Transverse colon (tissue), 4 donors: ENCODE data around the gene SPP1. TPM values are rescaled to one million over a fixed set of nuclear protein-coding genes. Genes with fewer than 3 reads are reported as not detected.

Experiments used
- DNase-seq: peaks from one replicate; pipeline ENCODE4 v3.0.0-alpha.2; 2019
- H3K27ac ChIP-seq, 4 donors: fragments of 200-600 bp; sonication (generic); 2 replicates each; pipeline ENCODE4 v1.5.1; 2016 to 2018; ENCODE audit warnings: inconsistent platforms in 4 of 4
- H3K27me3 ChIP-seq: fragments of 200-600 bp; sonication (generic); 2 replicates; pipeline ENCODE4 v1.5.1; 2017; ENCODE audit warnings: inconsistent platforms
- H3K36me3 ChIP-seq, 4 donors: fragments of 200-600 bp; sonication (generic); 2 replicates each; pipeline ENCODE4 v1.5.1; 2017 to 2019; ENCODE audit warnings: inconsistent platforms in 4 of 4
- H3K4me1 ChIP-seq, 4 donors: fragments of 200-600 bp; sonication (generic); 2 replicates each; pipeline ENCODE4 v1.5.1; 2017 to 2020; ENCODE audit warnings: inconsistent platforms in 4 of 4
- H3K4me3 ChIP-seq, 4 donors: fragments of 200-600 bp; sonication (generic); 1 replicate in 1 of 4; 2 replicates in 3 of 4; pipeline versions ENCODE4 v1.5.1 to v1.6.1; 2017 to 2019; ENCODE audit warnings: inconsistent platforms in 4 of 4
- H3K9me3 ChIP-seq, 2 donors: fragments of 200-600 bp; sonication (generic); 2 replicates each; pipeline ENCODE4 v1.5.1; 2017 to 2019; ENCODE audit warnings: inconsistent platforms in 2 of 2
- EP300 ChIP-seq: sonication (generic); formaldehyde crosslinking; IDR thresholded peaks from one replicate; pipeline ENCODE4 v1.6.1; 2017; ENCODE audit warnings: antibody characterized with exemption, low read depth
- POLR2A ChIP-seq: fragments of 450-650 bp; IDR thresholded peaks from one replicate; pipeline ENCODE4 v1.6.1; 2016; ENCODE audit warnings: antibody characterized with exemption, mild to moderate bottlenecking, moderate library complexity
- POLR2AphosphoS5 ChIP-seq, 3 donors: sonication (generic); formaldehyde crosslinking; IDR thresholded peaks; one replicate each; pipeline ENCODE4 v1.6.1; 2016; ENCODE audit warnings: antibody characterized with exemption in 3 of 3
- WGBS, 2 donors: methylation state at CpG; one replicate each; pipeline ENCODE4 v1.1.5; 2018; ENCODE audit warnings: low coverage in 1 of 2; 5-methylcytosine and 5-hydroxymethylcytosine counted together
- in situ Hi-C, 4 donors: fragments of 200-750 bp; cut with MboI; loops; one replicate each; pipeline versions ENCODE4 v1.15.0 to v1.15.1; 2017; ENCODE audit warnings: low sequenced_read_pairs in 3 of 4, low pct_ligation_motif_present in 1 of 4, low pct_unique_long_range_greater_than_20kb in 1 of 4
- intact Hi-C: fragments of 100-400 bp; cut with DNase I; formaldehyde crosslinking; loops from one replicate; pipeline ENCODE4 v1.15.1; 2023; ENCODE audit warnings: low total_unique reads
- total RNA-seq, 4 donors: library from RNA; depleted of rRNA; stranded (reverse); fragments of >200 nt; gene quantifications; one replicate each; pipeline ENCODE4 v1.1.0, GENCODE V29; 2016
- TF ChIP-seq, protein P1 (sequence below), 5 experiments: fragments of 200-600 bp in 3 of 5; fragments of 450-650 bp in 2 of 5; sonication (generic) in 3 of 5; IDR thresholded peaks; 1 replicate in 2 of 5; 2 replicates in 3 of 5; pipeline ENCODE4 v1.5.1; 2016 to 2017; ENCODE audit warnings: antibody characterized with exemption in 5 of 5, inconsistent platforms in 3 of 5, mild to moderate bottlenecking in 2 of 5, moderate library complexity in 1 of 5

SPP1 gene
- total RNA-seq, 4 donors from 2014 or later, result 5.6 to 23.5 (median 13.7) TPM

DNA sequence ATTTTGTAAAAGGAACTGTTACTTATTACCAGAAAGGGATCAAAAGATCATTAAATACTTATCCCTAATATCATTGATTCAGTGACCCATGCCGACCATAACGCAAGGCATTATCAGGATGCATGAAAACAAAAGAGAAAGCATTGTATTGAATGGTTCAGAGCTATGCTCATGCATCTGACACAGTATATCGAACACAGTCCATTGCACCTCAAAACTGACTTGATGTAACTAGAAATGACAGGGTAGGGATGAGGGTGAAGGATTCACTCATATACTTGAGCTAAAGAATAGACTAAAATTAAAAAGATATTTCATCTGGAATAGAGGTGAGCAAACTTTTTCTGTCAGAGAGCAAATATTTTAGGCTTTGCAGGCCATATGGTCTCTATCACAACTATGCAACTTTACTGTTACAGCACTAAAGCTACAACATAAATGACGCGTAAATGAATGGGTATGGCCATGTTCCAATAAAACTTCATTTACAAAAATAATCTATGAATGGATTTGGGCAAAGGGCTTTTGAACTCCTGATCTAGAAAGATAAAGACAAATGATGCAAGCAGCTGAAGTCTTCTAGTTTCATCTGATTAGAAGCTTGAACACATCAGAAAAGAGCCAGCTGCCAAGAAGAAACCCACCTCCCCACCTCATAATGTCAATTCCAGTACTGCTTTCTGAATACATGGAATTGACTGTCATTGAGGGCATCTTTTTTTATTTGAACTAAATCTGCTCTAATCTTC is 12.9 kb upstream of the SPP1 start:
- H3K4me1 ChIP-seq, result no peaks in the 10 kb centered on the region
- intact Hi-C loops, result no loop called here
- in situ Hi-C loops, result no loop called here
- H3K27ac ChIP-seq, result no peak overlapping the region
- 74 to 76% methylated on average over 4 to 5 of the region's 5 CpGs for WGBS, 2 donors
- H3K9me3 ChIP-seq, result no peaks in the 10 kb centered on the region
- no peak for TF ChIP-seq POLR2AphosphoS5 (IDR thresholded peaks at IDR 0.05)
- TF ChIP-seq, protein P1, sequence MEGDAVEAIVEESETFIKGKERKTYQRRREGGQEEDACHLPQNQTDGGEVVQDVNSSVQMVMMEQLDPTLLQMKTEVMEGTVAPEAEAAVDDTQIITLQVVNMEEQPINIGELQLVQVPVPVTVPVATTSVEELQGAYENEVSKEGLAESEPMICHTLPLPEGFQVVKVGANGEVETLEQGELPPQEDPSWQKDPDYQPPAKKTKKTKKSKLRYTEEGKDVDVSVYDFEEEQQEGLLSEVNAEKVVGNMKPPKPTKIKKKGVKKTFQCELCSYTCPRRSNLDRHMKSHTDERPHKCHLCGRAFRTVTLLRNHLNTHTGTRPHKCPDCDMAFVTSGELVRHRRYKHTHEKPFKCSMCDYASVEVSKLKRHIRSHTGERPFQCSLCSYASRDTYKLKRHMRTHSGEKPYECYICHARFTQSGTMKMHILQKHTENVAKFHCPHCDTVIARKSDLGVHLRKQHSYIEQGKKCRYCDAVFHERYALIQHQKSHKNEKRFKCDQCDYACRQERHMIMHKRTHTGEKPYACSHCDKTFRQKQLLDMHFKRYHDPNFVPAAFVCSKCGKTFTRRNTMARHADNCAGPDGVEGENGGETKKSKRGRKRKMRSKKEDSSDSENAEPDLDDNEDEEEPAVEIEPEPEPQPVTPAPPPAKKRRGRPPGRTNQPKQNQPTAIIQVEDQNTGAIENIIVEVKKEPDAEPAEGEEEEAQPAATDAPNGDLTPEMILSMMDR (IDR thresholded peaks at IDR 0.05), result no peak
- TF ChIP-seq POLR2A, result no peak
- TF ChIP-seq EP300, result no peak
- H3K36me3 ChIP-seq, result no peaks in the 10 kb centered on the region
- no peak for DNase-seq
- H3K27me3 ChIP-seq, result no peaks in the 10 kb centered on the region
- no peak overlapping the region for H3K4me3 ChIP-seq

DNA sequence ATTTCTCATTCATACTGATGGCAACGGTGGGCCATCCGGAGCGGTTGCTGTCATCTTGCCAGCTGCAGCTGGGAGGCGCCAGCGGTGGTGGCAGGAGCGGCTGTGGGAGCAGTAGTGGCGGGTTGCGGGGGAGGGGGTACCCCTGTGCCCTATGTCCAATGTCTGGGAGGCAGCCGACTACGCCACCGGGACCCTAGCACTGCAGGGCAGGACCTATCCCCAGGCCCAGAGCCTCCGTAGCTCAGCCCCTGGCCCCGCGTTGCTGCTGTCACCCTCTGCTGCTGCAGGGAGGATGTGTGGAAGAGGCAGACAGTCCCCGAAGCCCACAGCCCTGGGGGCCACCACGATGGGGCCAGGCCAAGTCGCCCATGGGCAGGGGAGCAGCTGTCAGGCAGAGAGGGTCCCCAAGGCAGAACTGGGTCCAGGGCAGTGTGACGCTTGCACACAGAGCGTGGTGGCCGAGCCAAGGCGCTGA is 10.0 kb upstream of the SPP1 start:
- Histone ChIP-seq H3K4me1 (no peaks in the 10 kb centered on the region), H3K27me3 (no peaks in the 10 kb centered on the region), H3K9me3 (no peaks in the 10 kb centered on the region), H3K27ac (no peak overlapping the region), H3K36me3 (no peaks in the 10 kb centered on the region), H3K4me3 (no peak overlapping the region)
- WGBS, 2 donors, result 88 to 93% methylated on average over 3 to 19 of the region's 21 CpGs
- TF ChIP-seq POLR2A, result no peak
- TF ChIP-seq EP300, result no peak
- TF ChIP-seq POLR2AphosphoS5 (IDR thresholded peaks at IDR 0.05), result no peak
- TF ChIP-seq, protein P1 (IDR thresholded peaks at IDR 0.05), result no peak
- intact Hi-C loops (loop anchor here (5.0 kb wide), 1 partner anchor 103 kb away; no protein-coding TSS in a partner anchor), in situ Hi-C loops (no loop called here)
- no peak for DNase-seq

DNA sequence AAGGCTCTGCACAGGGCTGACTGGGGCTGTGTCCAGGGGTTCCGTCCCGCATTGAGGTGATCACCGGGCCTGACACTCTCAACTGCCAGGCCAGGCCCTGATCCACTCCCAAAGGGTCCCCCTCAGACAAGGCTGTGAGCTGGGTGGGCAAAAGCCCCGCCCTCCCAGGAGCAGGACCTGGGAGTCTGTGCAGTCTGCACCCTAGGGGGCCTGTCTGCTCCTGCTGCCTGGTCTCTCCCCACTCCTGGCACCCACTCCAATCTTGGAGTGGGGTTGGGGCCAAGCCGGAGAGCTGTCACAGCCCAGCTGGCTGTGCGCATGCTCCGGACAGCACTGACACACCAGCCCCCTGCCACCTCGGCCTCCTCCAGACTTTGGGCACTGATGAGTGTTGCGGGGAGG is 9.4 kb upstream of the SPP1 start:
- Histone ChIP-seq H3K9me3 (no peaks in the 10 kb centered on the region), H3K36me3 (no peaks in the 10 kb centered on the region), H3K27ac (no peak overlapping the region), H3K27me3 (no peaks in the 10 kb centered on the region), H3K4me1 (no peaks in the 10 kb centered on the region), H3K4me3 (no peak overlapping the region)
- in situ Hi-C loops, result no loop called here
- 93% methylated on average over 6 of the region's 9 CpGs; no CpG with 5 or more reads in 1 of the 2 donors for WGBS, 2 donors
- intact Hi-C loops, result loop anchor here (5.0 kb wide), 1 partner anchor 104 kb away; no protein-coding TSS in a partner anchor
- no peak for TF ChIP-seq POLR2A
- TF ChIP-seq, protein P1 (IDR thresholded peaks at IDR 0.05), result no peak
- no peak for TF ChIP-seq EP300
- no peak for TF ChIP-seq POLR2AphosphoS5 (IDR thresholded peaks at IDR 0.05)
- no peak for DNase-seq

DNA sequence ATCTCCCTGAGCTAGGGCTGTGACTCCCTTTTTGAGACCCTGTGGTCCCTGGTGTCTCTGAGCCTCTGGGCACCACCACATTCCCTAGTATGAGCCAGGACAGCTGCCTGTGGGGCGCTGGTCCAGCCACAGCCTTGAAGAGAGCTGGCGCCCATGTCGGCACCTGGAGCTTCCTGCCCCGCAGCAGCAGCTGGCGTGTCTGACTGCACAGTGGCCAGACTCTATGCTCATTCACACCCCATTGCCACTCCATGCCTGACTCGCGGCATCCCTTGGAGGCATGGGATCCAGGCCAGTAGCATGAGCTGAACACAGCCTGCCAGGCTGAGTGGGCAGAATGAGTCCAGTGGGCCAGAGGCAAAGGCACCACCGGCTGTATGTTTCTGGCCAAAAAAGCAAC is 8.3 kb upstream of the SPP1 start:
- DNase-seq, result no peak
- H3K4me3 ChIP-seq, result no peak overlapping the region
- in situ Hi-C loops (no loop called here), intact Hi-C loops (loop anchor here (5.0 kb wide), 1 partner anchor 105 kb away; no protein-coding TSS in a partner anchor)
- H3K27me3 ChIP-seq, result no peaks in the 10 kb centered on the region
- TF ChIP-seq, protein P1 (IDR thresholded peaks at IDR 0.05), result no peak
- TF ChIP-seq EP300 (no peak), POLR2A (no peak), POLR2AphosphoS5 (IDR thresholded peaks at IDR 0.05) (no peak)
- WGBS, 2 donors, result 86% methylated on average over 8 of the region's 8 CpGs; no CpG with 5 or more reads in 1 of the 2 donors
- no peaks in the 10 kb centered on the region for H3K9me3 ChIP-seq
- no peaks in the 10 kb centered on the region for H3K36me3 ChIP-seq
- H3K27ac ChIP-seq, result no peak overlapping the region
- no peaks in the 10 kb centered on the region for H3K4me1 ChIP-seq
